ENCODE results near the gene HHIPL1. TPM values are rescaled to one million over a fixed set of nuclear protein-coding genes. Genes with fewer than 3 reads are reported as not detected.

The HHIPL1 gene
- total RNA-seq, 4 donors from 2014 or later, result 2.2 to 4.7 (median 3.6) TPM

- no peak for TF ChIP-seq CTCF (IDR thresholded peaks at IDR 0.05)
- ATAC-seq (ENCODE audit: low FRiP score), result no peak
- DNase-seq (ENCODE audit: low spot score), result no peak
Observed at GRCh38 chr14:99611646-99612045, 33.3 kb upstream of the HHIPL1 start.

GRCh38 chr14:99612071-99612737 lies 32.7 kb upstream of the HHIPL1 start:
- no peak for TF ChIP-seq CTCF (IDR thresholded peaks at IDR 0.05)
- no peak for ATAC-seq (ENCODE audit: low FRiP score)
- no peak for DNase-seq (ENCODE audit: low spot score)

GRCh38 chr14:99612738-99613330 lies 32.1 kb upstream of the HHIPL1 start:
- TF ChIP-seq CTCF (IDR thresholded peaks at IDR 0.05), result no peak
- DNase-seq (ENCODE audit: low spot score), result no peak
- ATAC-seq (ENCODE audit: low FRiP score), result no peak

- no peak for TF ChIP-seq CTCF (IDR thresholded peaks at IDR 0.05)
- no peak for ATAC-seq (ENCODE audit: low FRiP score)
- DNase-seq (ENCODE audit: low spot score), result no peak
Observed at GRCh38 chr14:99615497-99616157, 29.3 kb upstream of the HHIPL1 start.

GRCh38 chr14:99616832-99617800 lies 27.8 kb upstream of the HHIPL1 start:
- DNase-seq (ENCODE audit: low spot score) (no peak), ATAC-seq (ENCODE audit: low FRiP score) (no peak)
- no peak for TF ChIP-seq CTCF (IDR thresholded peaks at IDR 0.05)

GRCh38 chr14:99619835-99620834 lies 24.8 kb upstream of the HHIPL1 start:
- DNase-seq (ENCODE audit: low spot score) (no peak), ATAC-seq (ENCODE audit: low FRiP score) (no peak)
- no peak for TF ChIP-seq CTCF (IDR thresholded peaks at IDR 0.05)
